Activated CD4-positive, alpha-beta T cell treated with anti-CD3 and anti-CD28 coated beads, Interleukin-2, amount 10 ng/mL, durations not matched to agents 7 days and 5 days (primary cell): ENCODE results near the gene PKLR. TPM values are rescaled to one million over a fixed set of nuclear protein-coding genes. Genes with fewer than 3 reads are reported as not detected.
A peak's percentile ranks its signal among the peaks of the same experiment; 100 is the strongest.

Experiments used
- CTCF ChIA-PET: fragments of 350-600 bp; sonication (Branson Sonifier 250); formaldehyde crosslinking; loops from one replicate; lab custom pipeline; 2021; ENCODE audit warnings: antibody characterized with exemption; lab: Charles Lee
- POLR2A ChIA-PET: fragments of 350-600 bp; sonication (Branson Sonifier 250); formaldehyde crosslinking; loops from one replicate; lab custom pipeline; 2021; ENCODE audit warnings: antibody characterized with exemption; lab: Charles Lee
- DNase-seq: peaks from one replicate; pipeline ENCODE4 v3.0.0-alpha.2; 2020
- H3K27ac Mint-ChIP-seq: one replicate; pipeline ENCODE4 v1.8.0; 2021; ENCODE audit warnings: mild to moderate bottlenecking, moderate library complexity, mixed read lengths
- H3K27me3 Mint-ChIP-seq: one replicate; pipeline ENCODE4 v1.8.0; 2021; ENCODE audit warnings: mixed read lengths
- H3K36me3 Mint-ChIP-seq: one replicate; pipeline ENCODE4 v1.8.0; 2021; ENCODE audit warnings: low read depth, mixed read lengths
- H3K4me1 Mint-ChIP-seq: one replicate; pipeline ENCODE4 v1.8.0; 2021; ENCODE audit warnings: mixed read lengths
- H3K4me3 Mint-ChIP-seq: one replicate; pipeline ENCODE4 v1.8.0; 2021; ENCODE audit warnings: mild to moderate bottlenecking, moderate library complexity, mixed read lengths
- H3K9me3 Mint-ChIP-seq: one replicate; pipeline ENCODE4 v1.8.0; 2021; ENCODE audit warnings: mixed read lengths
- total RNA-seq, 2 experiments: library from RNA; stranded (reverse); gene quantifications; one replicate each; pipeline ENCODE4 v1.2.3, GENCODE V29; 2021

Gene PKLR
- total RNA-seq, 2 experiments from 2014 or later = not detected

GRCh38 chr1:155309423-155310021, 8.3 kb upstream of the PKLR start:
- DNase-seq = no peak
- Mint-ChIP-seq H3K4me1 (peaks cover 44% of the 10 kb centered on the region), H3K27ac (peak overlapping the region; percentile 97), H3K9me3 (no peaks in the 10 kb centered on the region), H3K4me3 (peak overlapping the region; percentile 97), H3K27me3 (no peaks in the 10 kb centered on the region), H3K36me3 (peaks cover 44% of the 10 kb centered on the region)
- ChIA-PET POLR2A (no interaction called here), CTCF (interaction anchor here (1.4 to 3.9 kb wide), 3 partner anchors 9 to 59 kb away, joined by 4 to 21 read pairs (median 14); no protein-coding TSS in a partner anchor)

GRCh38 chr1:155308493-155309422, 7.5 kb upstream of the PKLR start, which contains the start of gene FDPS:
FDPS (plus strand) TSS chr1:155308866; CDS start chr1:155309790, 924 bp downstream.
- CTCF ChIA-PET = interaction anchor here (0.6 to 3.9 kb wide), 9 partner anchors 13 to 234 kb away, joined by 3 to 39 read pairs (median 4); partner anchors contain the start of genes RUSC1 and SCAMP3
- Mint-ChIP-seq H3K36me3 (peaks cover 41% of the 10 kb centered on the region), H3K4me3 (peak within 1 kb of the TSS; percentile 97), H3K27ac (peak within 1 kb of the TSS; percentile 97), H3K9me3 (no peaks in the 10 kb centered on the region), H3K27me3 (no peaks in the 10 kb centered on the region), H3K4me1 (peaks cover 44% of the 10 kb centered on the region)
- DNase-seq = peak; percentile 99
- POLR2A ChIA-PET = interaction anchor here (0.5 kb wide), 1 partner anchor 32 kb away, joined by 10 read pairs; no protein-coding TSS in a partner anchor

- H3K27me3 Mint-ChIP-seq = peaks cover 2% of the 10 kb centered on the region
- peak overlapping the region; percentile 97 for H3K27ac Mint-ChIP-seq
- peak overlapping the region; percentile 97 for H3K4me3 Mint-ChIP-seq
- peaks cover 29% of the 10 kb centered on the region for H3K36me3 Mint-ChIP-seq
- no peak for DNase-seq
- ChIA-PET POLR2A (no interaction called here), CTCF (interaction anchor here (0.6 to 3.9 kb wide), 11 partner anchors 11 to 86 kb away, joined by 3 to 39 read pairs (median 3); partner anchors contain the start of genes RUSC1 and SCAMP3)
- H3K9me3 Mint-ChIP-seq = no peaks in the 10 kb centered on the region
- peaks cover 34% of the 10 kb centered on the region for H3K4me1 Mint-ChIP-seq
Measured at GRCh38 chr1:155307247-155307740, 6.1 kb upstream of the PKLR start.

- peaks cover 2% of the 10 kb centered on the region for H3K27me3 Mint-ChIP-seq
- POLR2A ChIA-PET = no interaction called here
Measured at GRCh38 chr1:155305881-155306391, 4.7 kb upstream of the PKLR start.

GRCh38 chr1:155304558-155305063, 3.4 kb upstream of the PKLR start:
- Mint-ChIP-seq H3K9me3 (no peaks in the 10 kb centered on the region), H3K36me3 (peaks cover 6% of the 10 kb centered on the region), H3K4me3 (no peak overlapping the region), H3K27ac (no peak overlapping the region), H3K27me3 (peaks cover 2% of the 10 kb centered on the region), H3K4me1 (peaks cover 10% of the 10 kb centered on the region)
- ChIA-PET CTCF (interaction anchor here (0.6 to 3.9 kb wide), 4 partner anchors 17 to 54 kb away, joined by 3 to 39 read pairs (median 6); partner anchors contain the start of gene RUSC1), POLR2A (no interaction called here)
- no peak for DNase-seq

More at GRCh38 chr1:155305881-155306391, 4.7 kb upstream of the PKLR start:
- H3K4me3 Mint-ChIP-seq = no peak overlapping the region
- H3K4me1 Mint-ChIP-seq = peaks cover 22% of the 10 kb centered on the region
- H3K9me3 Mint-ChIP-seq = no peaks in the 10 kb centered on the region
- CTCF ChIA-PET = interaction anchor here (2.5 to 3.9 kb wide), 2 partner anchors 16 to 55 kb away, joined by 7 to 39 read pairs; partner anchors contain the start of gene RUSC1
- DNase-seq = no peak
- peaks cover 18% of the 10 kb centered on the region for H3K36me3 Mint-ChIP-seq
- H3K27ac Mint-ChIP-seq = peak overlapping the region; percentile 43

- H3K27ac Mint-ChIP-seq = no peak overlapping the region
- peaks cover 4% of the 10 kb centered on the region for H3K4me1 Mint-ChIP-seq
- peaks cover 17% of the 10 kb centered on the region for H3K27me3 Mint-ChIP-seq
- DNase-seq = no peak
- H3K9me3 Mint-ChIP-seq = no peaks in the 10 kb centered on the region
- no peak overlapping the region for H3K4me3 Mint-ChIP-seq
- H3K36me3 Mint-ChIP-seq = no peaks in the 10 kb centered on the region
- POLR2A ChIA-PET = no interaction called here
- CTCF ChIA-PET = interaction anchor here (0.8 to 1.5 kb wide), 4 partner anchors 9 to 22 kb away, joined by 3 to 5 read pairs (median 4); no protein-coding TSS in a partner anchor
Measured at GRCh38 chr1:155300553-155301329, 497 bp downstream of the PKLR start.

- no peaks in the 10 kb centered on the region for H3K36me3 Mint-ChIP-seq
- H3K27ac Mint-ChIP-seq = no peak overlapping the region
- CTCF ChIA-PET = interaction anchor here (0.8 to 1.5 kb wide), 3 partner anchors 9 to 12 kb away, joined by 3 to 5 read pairs (median 4); no protein-coding TSS in a partner anchor
- peaks cover 21% of the 10 kb centered on the region for H3K27me3 Mint-ChIP-seq
- POLR2A ChIA-PET = no interaction called here
- DNase-seq = no peak
- peaks cover 6% of the 10 kb centered on the region for H3K4me1 Mint-ChIP-seq
- no peak overlapping the region for H3K4me3 Mint-ChIP-seq
- no peaks in the 10 kb centered on the region for H3K9me3 Mint-ChIP-seq
Measured at GRCh38 chr1:155300024-155300423, 1.2 kb downstream of the PKLR start.

- CTCF ChIA-PET = interaction anchor here (1.3 kb wide), 1 partner anchor 46 kb away, joined by 5 read pairs; no protein-coding TSS in a partner anchor
Measured at GRCh38 chr1:155297384-155297783, 3.9 kb downstream of the PKLR start.

GRCh38 chr1:155296661-155297060, 4.6 kb downstream of the PKLR start:
- POLR2A ChIA-PET = no interaction called here
- no peak overlapping the region for H3K4me3 Mint-ChIP-seq
- H3K27me3 Mint-ChIP-seq = peaks cover 35% of the 10 kb centered on the region
- H3K9me3 Mint-ChIP-seq = no peaks in the 10 kb centered on the region
- H3K4me1 Mint-ChIP-seq = peaks cover 12% of the 10 kb centered on the region
- CTCF ChIA-PET = interaction anchor here (1.3 kb wide), 1 partner anchor 46 kb away, joined by 5 read pairs; no protein-coding TSS in a partner anchor
- no peaks in the 10 kb centered on the region for H3K36me3 Mint-ChIP-seq
- no peak overlapping the region for H3K27ac Mint-ChIP-seq
- DNase-seq = no peak

More at GRCh38 chr1:155297384-155297783, 3.9 kb downstream of the PKLR start:
- H3K4me3 Mint-ChIP-seq = no peak overlapping the region
- H3K36me3 Mint-ChIP-seq = no peaks in the 10 kb centered on the region
- H3K4me1 Mint-ChIP-seq = peaks cover 12% of the 10 kb centered on the region
- no peak for DNase-seq
- peaks cover 35% of the 10 kb centered on the region for H3K27me3 Mint-ChIP-seq
- no peak overlapping the region for H3K27ac Mint-ChIP-seq
- no peaks in the 10 kb centered on the region for H3K9me3 Mint-ChIP-seq
- POLR2A ChIA-PET = no interaction called here

- ChIA-PET POLR2A (no interaction called here), CTCF (interaction anchor here (0.7 to 1.5 kb wide), 2 partner anchors 12 to 17 kb away, joined by 3 to 4 read pairs; partner anchors contain the start of gene FDPS)
- Mint-ChIP-seq H3K4me3 (no peak overlapping the region), H3K36me3 (no peaks in the 10 kb centered on the region), H3K9me3 (no peaks in the 10 kb centered on the region), H3K27me3 (peaks cover 35% of the 10 kb centered on the region), H3K27ac (peak overlapping the region; percentile 44), H3K4me1 (peaks cover 12% of the 10 kb centered on the region)
- no peak for DNase-seq
Measured at GRCh38 chr1:155295942-155296267, 5.3 kb downstream of the PKLR start.

GRCh38 chr1:155295183-155295941, 5.9 kb downstream of the PKLR start:
- no peak overlapping the region for H3K27ac Mint-ChIP-seq
- peaks cover 35% of the 10 kb centered on the region for H3K27me3 Mint-ChIP-seq
- DNase-seq = no peak
- peaks cover 12% of the 10 kb centered on the region for H3K4me1 Mint-ChIP-seq
- no peak overlapping the region for H3K4me3 Mint-ChIP-seq
- ChIA-PET CTCF (interaction anchor here (0.7 to 1.5 kb wide), 2 partner anchors 13 to 16 kb away, joined by 3 to 4 read pairs; partner anchors contain the start of gene FDPS), POLR2A (no interaction called here)
- no peaks in the 10 kb centered on the region for H3K36me3 Mint-ChIP-seq
- H3K9me3 Mint-ChIP-seq = no peaks in the 10 kb centered on the region
